Cardiac muscle cell (in vitro differentiated cells and primary cell): ENCODE measurements around the gene RASSF9. TPM values are rescaled to one million over a fixed set of nuclear protein-coding genes. Genes with fewer than 3 reads are reported as not detected.
A peak's percentile ranks its signal among the peaks of the same experiment; 100 is the strongest.

Experiments
- DNase-seq, 2 donors: peaks; one replicate each; pipeline versions ENCODE4 v3.0.0 to v3.0.0-alpha.2; 2010 to 2017; ENCODE audit warnings: low read depth in 1 of 2, low spot score in 1 of 2
- H3K27ac ChIP-seq: fragments of 200-600 bp; sonication (generic); 2 replicates; pipeline ENCODE4 v1.5.1; 2016
- H3K27me3 ChIP-seq: fragments of 200-600 bp; sonication (generic); 2 replicates; pipeline ENCODE4 v1.6.0; 2016; ENCODE audit warnings: control low read depth
- H3K36me3 ChIP-seq: fragments of 200-600 bp; sonication (generic); 2 replicates; pipeline ENCODE4 v1.5.1; 2016; ENCODE audit warnings: control low read depth
- H3K4me1 ChIP-seq: fragments of 200-600 bp; sonication (generic); 2 replicates; pipeline ENCODE4 v1.8.1; 2017; ENCODE audit warnings: low read depth, mild to moderate bottlenecking, mixed run types
- H3K4me3 ChIP-seq: fragments of 200-600 bp; sonication (generic); 2 replicates; pipeline ENCODE4 v1.5.1; 2016; ENCODE audit warnings: mild to moderate bottlenecking
- H3K9me3 ChIP-seq: fragments of 200-600 bp; sonication (generic); 2 replicates; pipeline ENCODE4 v1.5.1; 2017; ENCODE audit warnings: low read depth, mild to moderate bottlenecking, control low read depth
- CTCF ChIP-seq: IDR thresholded peaks from 2 replicates; pipeline ENCODE4 v1.5.1; 2012; ENCODE audit warnings: low read depth, mild to moderate bottlenecking, low read length
- polyA plus RNA-seq: library from polyadenylated mRNA; unstranded; fragments of >200 nt; fragmentation: Nextera tagmentation; extraction: Ambion mirVana; gene quantifications from 2 replicates; pipeline ENCODE4 v1.2.1, GENCODE V29; 2016
- total RNA-seq: library from RNA; depleted of rRNA; stranded (reverse); fragments of >200 nt; gene quantifications from 2 replicates; pipeline ENCODE4 v1.2.3, GENCODE V29; 2016

The RASSF9 gene
- total and polyA plus RNA-seq, 2 experiments from 2014 or later, result 0.28 to 0.54 TPM

- Histone ChIP-seq H3K4me1 (no peaks in the 10 kb centered on the region), H3K27ac (no peak overlapping the region), H3K4me3 (no peak overlapping the region), H3K27me3 (no peaks in the 10 kb centered on the region), H3K36me3 (no peaks in the 10 kb centered on the region), H3K9me3 (no peaks in the 10 kb centered on the region)
- no peak for DNase-seq
- TF ChIP-seq CTCF, result no peak
Measured at GRCh38 chr12:85843606-85844310, 7.5 kb upstream of the RASSF9 start.

- H3K27ac ChIP-seq, result no peak overlapping the region
- no peak for TF ChIP-seq CTCF
Measured at GRCh38 chr12:85835426-85836196, 598 bp downstream of the RASSF9 start.

GRCh38 chr12:85834378-85834777, 1.8 kb downstream of the RASSF9 start:
- H3K36me3 ChIP-seq, result no peaks in the 10 kb centered on the region
- no peak for DNase-seq
- no peaks in the 10 kb centered on the region for H3K27me3 ChIP-seq
- no peak overlapping the region for H3K27ac ChIP-seq
- no peaks in the 10 kb centered on the region for H3K9me3 ChIP-seq
- no peak overlapping the region for H3K4me3 ChIP-seq
- no peak for TF ChIP-seq CTCF
- H3K4me1 ChIP-seq, result peaks cover 7% of the 10 kb centered on the region

More at GRCh38 chr12:85835426-85836196, 598 bp downstream of the RASSF9 start:
- H3K27me3 ChIP-seq, result no peaks in the 10 kb centered on the region
- peaks cover 7% of the 10 kb centered on the region for H3K4me1 ChIP-seq
- H3K36me3 ChIP-seq, result no peaks in the 10 kb centered on the region
- peak overlapping the region; percentile 1 for H3K4me3 ChIP-seq
- DNase-seq, result peak; percentile 25 to 50
- H3K9me3 ChIP-seq, result no peaks in the 10 kb centered on the region

- no peak for TF ChIP-seq CTCF
- no peaks in the 10 kb centered on the region for H3K36me3 ChIP-seq
- peaks cover 7% of the 10 kb centered on the region for H3K4me1 ChIP-seq
- no peaks in the 10 kb centered on the region for H3K27me3 ChIP-seq
- H3K27ac ChIP-seq, result no peak overlapping the region
- H3K4me3 ChIP-seq, result no peak overlapping the region
- DNase-seq, result no peak
- H3K9me3 ChIP-seq, result no peaks in the 10 kb centered on the region
Measured at GRCh38 chr12:85833579-85833978, 2.6 kb downstream of the RASSF9 start.

- H3K36me3 ChIP-seq, result no peaks in the 10 kb centered on the region
- H3K9me3 ChIP-seq, result no peaks in the 10 kb centered on the region
- H3K4me3 ChIP-seq, result no peak overlapping the region
- peaks cover 7% of the 10 kb centered on the region for H3K4me1 ChIP-seq
- H3K27me3 ChIP-seq, result no peaks in the 10 kb centered on the region
- H3K27ac ChIP-seq, result no peak overlapping the region
- no peak for TF ChIP-seq CTCF
- no peak for DNase-seq
Measured at GRCh38 chr12:85831327-85831990, 4.8 kb downstream of the RASSF9 start.
